Stimulated activated CD4-positive, alpha-beta T cell treated with anti-CD3 and anti-CD28 coated beads, Interleukin-15, amount 100 ng/mL, for 1 hour (primary cell): Measurements from ENCODE around the gene TOP2A.

Experiments used
- DNase-seq, 2 donors: peaks; one replicate each; pipeline ENCODE4 v3.0.0-alpha.2; 2020; ENCODE audit warnings: low read depth in 1 of 2, low spot score in 1 of 2

The TOP2A gene

DNA sequence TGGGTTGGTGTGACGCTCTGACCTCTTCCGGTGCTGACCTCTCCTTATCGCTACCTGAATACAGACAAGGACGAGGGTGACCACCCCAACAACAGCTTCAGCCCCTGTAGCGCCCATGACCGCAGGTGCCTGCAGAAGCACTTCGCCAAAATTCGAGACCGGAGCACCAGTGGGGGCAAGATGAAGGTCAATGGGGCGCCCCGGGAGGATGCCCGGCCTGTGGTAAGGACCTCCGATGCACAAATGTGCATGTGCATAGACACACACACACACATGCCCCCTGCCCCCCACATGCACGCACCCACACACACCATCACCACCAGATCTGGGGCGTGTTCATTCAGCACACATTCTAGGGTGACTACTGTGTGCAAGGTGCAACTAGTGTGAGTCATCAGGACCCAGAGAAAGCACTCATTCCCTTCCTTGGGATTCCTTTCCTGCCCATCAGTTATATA, 35.3 kb upstream of the TOP2A start:
- DNase-seq = no peak

DNA sequence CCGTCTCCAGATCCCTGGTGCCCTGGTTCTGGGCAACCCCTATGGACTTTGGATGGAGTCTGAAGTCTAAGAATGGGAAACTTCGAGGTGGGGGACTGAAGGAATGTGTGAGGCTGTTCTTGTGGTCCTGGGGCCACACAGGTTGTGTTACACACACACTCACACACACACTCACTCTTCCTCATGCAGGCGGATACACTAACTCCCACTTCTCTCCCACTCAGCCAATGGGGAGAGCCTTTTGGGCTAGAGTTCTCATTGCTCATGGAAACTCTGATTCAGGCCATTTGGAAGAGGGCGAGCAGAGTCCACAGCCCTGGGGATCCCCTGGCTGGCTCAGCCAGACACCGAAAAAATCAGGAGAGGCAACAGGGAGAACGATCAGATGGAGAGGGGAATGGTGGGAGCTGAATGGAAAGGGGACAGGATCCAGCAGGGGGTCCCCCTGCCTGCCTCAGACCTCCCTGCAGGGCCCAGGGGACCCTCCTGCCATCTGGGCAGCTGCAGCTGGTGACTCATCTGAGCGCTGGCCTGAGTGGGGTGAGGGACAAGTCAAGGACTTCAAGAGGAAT, 34.6 kb upstream of the TOP2A start:
- DNase-seq = no peak

DNA sequence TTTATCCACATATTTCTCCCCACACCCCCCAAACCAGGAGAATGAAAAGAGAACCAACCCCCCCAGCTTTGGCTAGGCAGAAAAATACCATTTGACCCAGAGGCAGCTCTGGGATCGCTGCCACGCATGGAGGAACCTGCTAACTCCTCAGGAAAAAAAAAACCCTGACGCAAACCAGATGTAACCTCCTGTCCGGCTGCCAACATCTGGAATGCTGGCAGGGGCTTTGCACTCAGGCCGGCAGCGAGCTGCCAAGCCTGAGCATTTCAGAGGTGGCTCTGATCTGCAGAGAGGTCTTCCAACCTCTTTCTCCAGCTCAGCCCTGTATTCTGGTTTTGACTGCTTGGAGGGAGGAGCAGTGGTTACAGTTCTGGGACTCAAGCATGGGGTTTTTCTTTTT, 33.7 kb upstream of the TOP2A start:
- no peak for DNase-seq

DNA sequence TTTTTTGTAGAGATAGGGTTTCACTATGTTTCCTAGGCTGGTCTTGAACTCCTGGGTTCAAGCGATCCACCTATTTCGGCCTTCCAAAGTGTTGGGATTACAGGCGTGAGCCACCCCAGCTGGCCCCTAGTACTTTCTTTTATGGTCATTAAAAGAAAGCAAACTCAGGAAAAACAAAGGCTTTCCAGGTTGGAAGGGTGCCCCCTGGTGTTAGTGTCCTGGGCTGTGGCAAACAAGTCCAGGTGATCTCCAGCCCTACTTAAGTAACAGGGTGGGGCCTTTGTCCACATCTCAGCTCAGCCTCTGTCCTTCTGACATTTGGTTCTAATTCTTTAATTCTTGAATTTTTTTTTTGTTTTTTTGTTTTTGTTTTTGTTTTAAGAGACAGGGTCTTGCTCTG, 32.5 kb upstream of the TOP2A start:
- DNase-seq = no peak

DNA sequence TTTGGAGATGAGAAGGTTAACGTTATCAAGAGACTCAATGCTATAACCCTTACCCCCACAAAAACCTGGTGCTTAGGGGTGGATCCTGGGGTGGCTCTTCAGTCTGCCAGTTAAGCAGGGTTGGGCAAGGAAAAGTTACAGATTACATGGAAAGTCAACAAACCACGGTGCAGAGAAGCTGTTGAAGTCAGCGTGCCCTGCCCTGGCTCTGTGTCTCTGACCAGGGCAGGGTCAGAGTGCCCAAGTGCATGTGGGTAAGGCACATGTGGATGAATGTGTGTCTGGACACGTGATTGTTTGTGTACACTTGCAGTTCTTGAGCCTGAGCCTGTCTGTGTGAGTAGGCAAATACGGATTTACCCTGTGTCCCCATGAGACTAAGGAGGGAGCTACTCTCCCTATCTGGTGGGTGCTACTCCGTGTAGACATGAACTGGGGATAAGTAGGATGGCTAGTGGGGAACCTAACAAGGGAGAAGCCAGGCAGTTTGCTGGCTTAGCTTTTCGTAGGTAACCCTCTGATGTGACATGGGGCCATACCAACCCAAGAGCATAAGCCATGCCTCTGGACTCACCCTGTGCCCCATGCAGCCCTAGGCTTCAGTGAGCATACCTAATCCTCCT, 31.1 kb upstream of the TOP2A start:
- DNase-seq = no peak

DNA sequence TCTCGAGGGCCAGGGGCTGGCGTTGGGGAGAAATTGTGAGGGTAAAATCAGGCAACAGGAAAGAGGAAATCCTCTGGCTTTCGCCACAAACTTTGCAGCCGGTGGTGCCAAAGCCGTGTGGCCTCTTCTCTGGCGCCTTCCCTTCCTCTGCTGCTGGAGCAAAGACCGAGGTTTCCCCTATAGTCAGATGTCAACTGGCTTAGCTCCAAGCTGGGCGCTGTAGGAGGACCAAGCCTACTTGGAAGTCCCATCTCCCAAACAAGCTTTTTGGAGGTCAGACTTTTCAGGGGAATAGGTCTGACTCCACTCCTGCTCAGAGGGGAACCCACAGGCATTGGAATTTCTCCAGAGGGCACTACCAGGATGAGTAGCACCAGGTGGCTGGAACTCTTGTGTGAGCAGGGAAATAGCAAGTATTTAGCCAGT, 30.5 kb upstream of the TOP2A start:
- DNase-seq = no peak

DNA sequence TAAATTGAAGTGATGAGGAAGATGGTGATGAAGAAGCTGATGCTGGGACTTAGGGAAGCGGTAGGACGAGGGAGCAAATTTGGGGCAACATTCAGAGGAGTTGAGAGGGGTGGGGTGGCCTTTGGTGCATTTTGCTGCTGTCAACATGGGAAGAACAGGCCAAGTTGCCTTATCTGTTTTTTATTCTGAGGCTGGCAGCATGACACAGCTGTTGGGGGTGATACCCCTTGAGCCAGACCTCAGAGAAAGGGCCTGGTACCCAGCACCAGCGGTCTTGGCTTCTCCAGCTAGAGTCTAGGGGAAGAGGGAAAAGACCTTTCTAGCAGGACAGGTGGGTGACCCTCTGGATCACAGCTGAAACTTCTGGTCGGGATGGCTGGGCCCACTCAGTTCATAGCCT, 30.1 kb upstream of the TOP2A start:
- DNase-seq = no peak

DNA sequence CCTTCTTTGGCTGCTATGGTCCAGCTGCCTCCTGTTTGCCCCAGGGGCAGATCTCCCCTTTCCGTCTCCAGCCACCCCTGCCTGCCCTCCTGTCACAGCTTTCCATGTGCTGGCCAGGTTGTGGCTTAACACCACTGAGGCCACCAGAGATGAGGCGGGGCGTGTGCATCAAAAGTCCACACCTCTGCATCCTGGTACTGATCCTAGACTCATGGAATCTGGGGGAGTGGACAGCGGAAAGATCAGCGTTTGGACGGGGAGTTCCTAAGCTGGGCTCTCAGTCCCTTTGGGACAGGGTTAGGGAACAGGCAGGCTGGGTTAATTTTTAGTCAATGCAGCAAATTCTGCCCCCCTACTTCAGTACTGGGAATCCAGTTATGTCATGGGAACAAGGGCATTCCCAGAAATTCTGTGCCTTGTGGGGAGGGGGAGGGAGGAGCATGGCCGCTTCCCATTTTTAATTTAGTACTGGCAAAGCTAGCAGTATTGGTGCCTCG, 29.5 kb upstream of the TOP2A start:
- no peak for DNase-seq

DNA sequence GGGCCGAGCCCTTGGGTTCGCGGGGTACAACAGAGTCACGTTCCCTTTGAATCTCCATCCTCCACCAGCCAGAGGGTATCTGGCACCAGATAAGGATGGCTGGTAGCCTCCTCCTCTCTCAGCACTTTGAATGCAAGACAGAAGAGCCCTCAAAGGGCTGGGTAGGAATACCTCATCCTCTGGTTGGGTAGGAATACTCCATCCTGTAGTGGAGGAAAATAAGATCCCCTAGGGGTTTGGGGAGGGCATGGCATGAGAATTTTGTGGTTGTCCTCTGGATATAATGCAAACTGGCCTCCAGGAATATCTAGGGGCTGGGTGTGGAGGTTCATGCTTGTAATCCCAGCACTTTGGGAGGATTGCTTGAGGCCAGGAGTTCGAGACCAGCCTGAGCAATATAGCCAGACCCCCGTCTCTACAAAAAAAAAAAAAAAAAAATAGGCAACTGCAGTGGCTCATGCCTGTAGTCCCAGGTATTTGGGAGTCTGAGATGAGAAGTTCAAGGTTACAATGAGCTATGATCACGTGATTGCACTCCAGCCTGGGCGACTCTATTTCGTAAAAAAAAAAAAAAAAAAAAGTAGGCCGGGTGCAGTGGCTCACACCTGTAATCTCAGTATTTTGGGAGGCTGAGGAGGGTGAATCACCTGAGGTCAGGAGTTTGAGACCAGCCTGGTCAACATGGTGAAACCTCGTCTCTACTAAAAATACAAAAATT, 28.2 kb upstream of the TOP2A start:
- DNase-seq = no peak

DNA sequence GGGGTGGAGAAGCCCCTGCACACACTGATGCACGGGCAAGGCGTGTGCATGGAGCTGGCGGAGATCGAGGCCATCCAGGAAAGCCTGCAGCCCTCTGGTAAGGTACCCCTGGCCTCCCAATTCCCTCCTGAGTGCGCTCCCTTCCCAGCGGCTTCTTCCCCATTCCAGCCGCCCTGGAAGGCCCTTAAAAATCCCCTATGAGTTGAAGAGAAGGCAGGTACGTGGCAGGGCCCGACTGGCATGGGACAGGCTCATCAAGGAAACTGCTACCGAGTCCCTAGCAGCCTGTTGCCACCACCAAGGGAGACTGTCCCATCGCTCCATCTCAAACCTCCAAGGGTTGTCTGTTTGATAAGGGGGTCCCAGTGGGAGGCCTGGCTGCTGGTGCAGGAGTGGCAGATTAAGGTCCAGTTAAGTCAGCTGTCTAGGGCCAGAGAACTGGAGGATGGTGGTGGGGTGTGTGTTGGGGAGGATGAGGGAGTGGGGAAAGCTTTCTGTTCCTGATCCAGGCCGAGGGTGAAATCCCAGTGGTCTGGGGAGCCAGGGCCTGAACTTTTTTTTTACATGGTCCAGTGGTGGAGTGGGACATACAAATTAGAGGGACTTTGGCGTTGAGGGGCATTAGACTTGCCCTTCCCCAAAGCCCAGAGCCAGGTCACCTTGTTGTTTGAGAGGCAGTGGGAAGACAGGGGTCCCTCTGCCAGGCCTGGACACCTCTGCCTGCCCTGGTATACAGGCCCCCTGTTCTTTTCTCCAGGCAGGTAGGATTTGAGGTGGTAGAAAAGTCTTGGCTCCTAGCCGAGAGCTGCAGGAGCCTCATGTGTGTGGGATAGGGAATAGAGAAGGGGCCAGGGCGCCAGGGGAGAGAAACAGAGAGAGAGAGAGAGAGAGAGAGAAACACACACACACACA, 26.5 kb upstream of the TOP2A start:
- DNase-seq = no peak

DNA sequence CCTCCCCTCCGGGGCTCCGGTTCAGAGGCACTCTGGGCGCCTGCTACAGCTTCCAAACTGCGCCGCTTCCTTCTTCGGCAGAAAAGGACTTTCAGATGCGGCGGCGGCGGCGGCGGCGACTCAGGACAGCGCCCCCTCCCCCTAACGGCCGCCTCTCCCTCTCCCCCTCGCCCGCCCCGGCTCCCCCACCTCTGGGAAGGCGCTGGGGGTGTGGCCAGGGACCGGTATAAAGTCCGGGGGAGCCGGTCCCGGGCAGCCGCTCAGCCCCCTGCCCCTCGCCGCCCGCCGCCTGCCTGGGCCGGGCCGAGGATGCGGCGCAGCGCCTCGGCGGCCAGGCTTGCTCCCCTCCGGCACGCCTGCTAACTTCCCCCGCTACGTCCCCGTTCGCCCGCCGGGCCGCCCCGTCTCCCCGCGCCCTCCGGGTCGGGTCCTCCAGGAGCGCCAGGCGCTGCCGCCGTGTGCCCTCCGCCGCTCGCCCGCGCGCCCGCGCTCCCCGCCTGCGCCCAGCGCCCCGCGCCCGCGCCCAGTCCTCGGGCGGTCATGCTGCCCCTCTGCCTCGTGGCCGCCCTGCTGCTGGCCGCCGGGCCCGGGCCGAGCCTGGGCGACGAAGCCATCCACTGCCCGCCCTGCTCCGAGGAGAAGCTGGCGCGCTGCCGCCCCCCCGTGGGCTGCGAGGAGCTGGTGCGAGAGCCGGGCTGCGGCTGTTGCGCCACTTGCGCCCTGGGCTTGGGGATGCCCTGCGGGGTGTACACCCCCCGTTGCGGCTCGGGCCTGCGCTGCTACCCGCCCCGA, 25.7 kb upstream of the TOP2A start, which contains the start of gene IGFBP4:
Gene IGFBP4, plus strand, starts transcription at position 255 of the 792 bp plus-strand sequence. Its CDS starts 286 bp downstream, at position 541.
- DNase-seq = peak; percentile 37 to 59

DNA sequence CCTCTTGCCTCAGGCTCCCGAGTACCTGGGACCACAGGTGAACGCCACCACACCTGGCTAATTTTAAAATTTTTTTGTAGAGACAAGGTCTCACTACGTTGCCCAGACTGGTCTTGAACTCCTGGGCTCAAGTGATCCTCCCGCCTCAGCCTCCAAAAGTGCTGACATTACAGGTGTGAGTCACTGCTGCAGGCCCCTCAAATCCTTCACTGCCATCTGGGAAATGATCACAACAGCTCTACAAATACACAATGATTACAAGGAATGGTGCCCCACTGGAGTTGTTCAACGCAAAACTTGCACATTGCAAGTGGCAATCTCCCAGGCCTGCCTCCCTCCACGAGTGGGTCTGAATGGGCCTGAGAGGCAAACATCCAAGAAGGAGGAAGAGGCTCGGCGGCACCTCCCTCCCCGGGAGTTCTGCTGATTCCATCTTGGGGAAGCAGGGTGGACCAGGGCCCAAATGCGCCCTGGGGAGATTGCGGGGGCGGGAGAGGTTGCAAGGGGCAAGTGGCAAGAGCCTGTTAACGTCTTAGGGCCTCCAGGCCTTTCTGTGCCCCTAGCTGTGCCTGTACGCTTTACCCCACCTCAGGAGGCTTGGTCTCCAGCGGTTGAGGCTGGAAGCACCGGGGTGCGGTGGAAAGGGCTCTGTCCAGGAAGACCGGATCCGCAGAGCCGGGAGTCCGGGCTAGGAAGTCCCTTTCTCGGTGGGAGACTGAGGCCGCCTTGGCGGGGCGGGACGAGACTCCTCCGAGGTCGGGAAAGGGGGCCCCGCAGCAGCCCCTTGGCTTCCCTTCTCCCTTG, 24.9 kb upstream of the TOP2A start:
- no peak for DNase-seq

DNA sequence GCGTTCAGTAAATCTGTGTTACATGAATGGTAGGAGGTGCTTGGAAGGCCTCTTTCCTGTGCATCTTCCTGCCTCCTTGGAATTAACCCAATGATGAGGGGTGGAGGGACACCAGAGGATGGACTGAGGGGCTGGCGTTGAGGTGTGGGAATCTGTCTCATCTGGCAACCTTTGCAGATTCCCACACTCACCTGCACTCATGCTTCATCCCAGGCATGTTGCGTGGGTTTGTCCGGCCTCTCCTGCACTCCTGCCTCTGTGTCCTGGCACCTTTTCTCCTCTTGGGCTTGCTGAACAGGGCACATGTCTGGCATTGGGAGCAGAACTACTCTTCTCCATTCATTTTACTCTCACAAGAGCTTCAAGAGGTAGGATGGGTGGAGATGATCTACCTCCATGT, 22.5 kb upstream of the TOP2A start:
- no peak for DNase-seq

DNA sequence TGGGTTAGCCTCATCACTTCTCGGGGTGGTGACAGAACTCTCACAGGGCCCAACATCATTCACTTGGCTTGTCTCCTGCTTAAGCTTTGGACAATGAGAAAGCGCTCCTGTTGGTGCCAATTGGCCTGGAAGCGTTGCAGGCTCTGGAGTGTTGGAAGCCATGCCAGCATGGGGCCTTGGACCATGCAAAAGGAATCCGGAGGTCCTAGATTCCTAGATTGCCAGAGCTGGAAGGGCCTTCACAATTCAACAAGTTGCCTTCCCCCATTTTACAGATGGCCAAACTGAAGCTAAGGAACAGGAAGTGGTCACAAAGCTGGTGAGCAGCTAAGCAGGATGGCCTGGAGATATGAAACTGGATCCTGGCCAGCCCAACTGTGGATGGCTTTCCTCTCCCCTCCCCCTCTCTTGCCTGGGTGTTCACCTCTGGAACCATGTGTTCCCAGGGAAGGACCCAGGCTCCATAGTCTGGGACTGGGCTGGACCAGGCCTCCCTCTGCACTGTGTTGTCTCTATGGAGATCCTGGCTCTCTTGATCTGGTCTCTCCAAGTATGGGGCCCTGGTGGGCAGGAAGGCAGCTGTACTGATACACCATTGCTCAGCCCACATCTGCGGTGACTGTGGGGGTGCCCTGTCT, 19.5 kb upstream of the TOP2A start:
- no peak for DNase-seq

DNA sequence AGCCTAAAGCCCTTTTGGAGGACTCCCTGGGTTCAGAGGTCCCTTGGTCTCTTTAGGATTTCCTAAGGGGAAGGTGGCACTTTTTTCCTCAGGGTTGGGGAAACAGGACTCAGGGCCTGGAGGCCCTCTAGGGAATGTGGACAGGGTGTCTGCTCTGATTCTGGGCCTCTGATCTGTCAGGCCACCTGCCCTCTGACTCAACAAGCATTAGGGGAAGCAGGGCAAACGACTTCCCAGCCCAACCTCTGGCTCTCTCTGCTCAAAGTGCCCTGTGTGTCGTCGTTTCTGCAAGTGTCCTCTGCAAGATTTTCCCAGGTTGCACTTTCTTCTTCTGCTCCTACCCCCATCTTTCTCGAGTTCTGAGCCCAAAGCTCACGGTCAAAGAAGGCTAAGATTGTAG, 18.9 kb upstream of the TOP2A start:
- no peak for DNase-seq

DNA sequence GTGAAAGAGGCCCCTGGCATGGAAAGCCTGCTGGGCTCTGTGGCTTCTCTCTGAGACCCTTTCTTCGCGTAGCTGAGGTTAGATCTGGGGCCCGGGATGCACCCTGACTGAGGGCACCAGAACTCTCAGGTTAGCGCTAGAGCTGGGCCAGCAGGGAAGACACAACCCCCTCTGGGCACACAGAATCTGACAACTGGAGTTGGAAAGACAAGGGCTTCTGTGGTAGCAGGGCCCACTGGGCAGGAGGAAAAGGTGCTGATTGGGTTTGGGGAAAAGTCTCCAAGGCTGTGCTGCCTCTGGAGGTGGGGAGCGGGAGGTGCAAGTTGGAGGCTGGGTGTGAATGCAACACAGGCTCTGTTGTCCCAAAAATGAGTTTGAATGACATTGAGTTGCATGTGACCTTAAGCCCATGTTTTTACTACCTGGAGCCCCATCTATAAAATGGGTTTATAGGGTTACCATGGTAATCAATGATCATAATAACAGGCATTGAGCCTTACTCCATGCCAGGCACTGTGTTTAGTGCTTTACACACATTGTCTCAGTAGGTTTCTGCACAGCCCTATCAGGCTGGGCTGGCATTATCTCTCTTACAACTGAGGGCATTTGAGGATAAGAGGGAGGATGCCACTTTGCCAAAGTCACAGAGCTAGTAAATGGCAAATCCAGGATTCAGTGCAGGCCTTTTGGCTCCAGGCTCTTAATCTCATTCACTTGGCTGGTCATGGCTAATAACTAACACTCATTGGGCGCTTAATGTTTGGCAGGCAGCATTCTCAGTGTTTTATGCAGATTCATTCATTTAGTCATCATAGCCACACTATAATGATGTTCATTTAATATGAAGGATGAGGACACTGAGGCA, 16.1 kb upstream of the TOP2A start:
- no peak for DNase-seq

DNA sequence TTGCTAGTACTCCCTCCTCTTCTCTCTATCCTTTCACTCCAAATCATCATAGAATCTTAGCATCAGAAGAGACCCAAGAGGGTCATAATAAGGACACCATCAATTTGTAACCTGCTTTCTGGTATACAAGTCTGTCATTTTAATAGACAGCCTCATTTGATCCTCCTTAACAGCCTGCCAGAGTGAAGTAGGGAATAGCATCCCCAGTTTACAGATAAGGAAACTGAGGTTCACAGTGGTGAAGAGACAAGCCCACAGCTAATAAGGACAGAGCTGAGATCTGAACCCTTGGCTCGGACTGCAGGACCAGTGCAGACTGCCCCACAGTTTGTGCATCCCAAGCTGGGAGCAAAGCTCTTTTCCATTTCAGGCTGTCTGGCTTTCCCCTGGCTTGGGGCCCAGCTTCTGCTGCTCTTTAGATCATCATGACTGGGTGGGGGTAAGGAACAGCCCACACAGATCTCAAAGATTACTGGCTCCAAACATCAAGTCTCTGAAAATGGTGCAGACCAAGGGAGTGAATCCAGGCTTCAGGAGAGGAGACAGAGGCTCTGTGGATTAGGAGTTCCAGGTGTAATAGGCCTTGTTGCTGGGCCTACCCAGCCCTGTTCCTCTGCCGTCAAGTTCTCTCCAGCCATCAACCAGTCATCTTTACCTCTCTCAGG, 15.3 kb upstream of the TOP2A start:
- no peak for DNase-seq

DNA sequence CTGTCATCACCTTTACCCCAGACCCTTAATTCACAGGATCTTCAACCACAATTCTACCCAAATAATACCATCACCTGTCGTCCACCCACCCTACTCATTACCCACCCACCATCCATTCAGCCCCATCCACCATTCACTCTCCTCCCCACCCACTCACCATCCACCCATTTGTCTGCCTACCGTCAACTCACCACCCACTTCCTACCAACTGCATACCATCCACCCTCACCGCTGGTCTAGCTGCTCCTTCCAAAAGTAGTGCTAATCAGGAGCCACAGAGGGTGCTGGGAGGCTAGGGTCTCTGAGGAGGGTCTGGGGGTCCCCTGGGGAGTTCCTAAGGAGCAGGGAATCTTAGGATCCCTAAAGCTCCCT, 13.5 kb upstream of the TOP2A start:
- DNase-seq = no peak
